K562 (cell line): Measurements from ENCODE around the gene UBE2J2. TPM values are rescaled to one million over a fixed set of nuclear protein-coding genes. Genes with fewer than 3 reads are reported as not detected.

Experiments used
- BHLHE40 ChIP-seq: IDR thresholded peaks from 2 replicates; pipeline ENCODE4 v1.6.1; 2011; ENCODE audit warnings: low read length, improper control_type of control experiment
- CHD2 ChIP-seq: IDR thresholded peaks from 2 replicates; pipeline ENCODE4 v1.6.1; 2011; ENCODE audit warnings: low read depth, low read length
- DPF2 ChIP-seq: fragments of 450-650 bp; IDR thresholded peaks from 2 replicates; pipeline ENCODE4 v1.6.1; 2016
- EHMT2 ChIP-seq: fragments of 450-650 bp; IDR thresholded peaks from 2 replicates; pipeline ENCODE4 v1.6.1; 2018; ENCODE audit warnings: antibody characterized with exemption
- ERF ChIP-seq: fragments of 450-650 bp; formaldehyde crosslinking; IDR thresholded peaks from 2 replicates; pipeline ENCODE4 v1.4.0; 2020; ENCODE audit warnings: mild to moderate bottlenecking, mixed read lengths
- ETV5 ChIP-seq: sonication (generic); formaldehyde crosslinking; IDR thresholded peaks from 2 replicates; pipeline ENCODE4 v1.4.0; 2020; ENCODE audit warnings: low read depth, mild to moderate bottlenecking, missing genetic modification reagents
- EWSR1 ChIP-seq: fragments of 450-650 bp; IDR thresholded peaks from 2 replicates; pipeline ENCODE4 v1.6.1; 2018; ENCODE audit warnings: borderline replicate concordance, mild to moderate bottlenecking, low read depth, moderate library complexity; ENCODE audit not compliant: partially characterized antibody
- FOSL1 ChIP-seq: fragments of 200-800 bp; sonication (Bioruptor generic); conservative IDR thresholded peaks from 2 replicates; pipeline ENCODE4 v1.6.1; 2016; ENCODE audit warnings: missing genetic modification characterization, missing compliant biosample characterization
- GABPB2 ChIP-seq: fragments of 250-450 bp; sonication (Bioruptor Pico); conservative IDR thresholded peaks from 2 replicates; pipeline ENCODE4 v1.5.1; 2021; ENCODE audit warnings: mild to moderate bottlenecking
- KDM4B ChIP-seq, 2 experiments: fragments of 450-650 bp in 1 of 2; sonication (generic) in 1 of 2; IDR thresholded peaks; 2 replicates each; pipeline ENCODE4 v1.6.1; 2016 to 2017; ENCODE audit warnings: borderline replicate concordance in 2 of 2, antibody characterized with exemption in 1 of 2, low read depth in 1 of 2, mild to moderate bottlenecking in 1 of 2
- NEUROD1 ChIP-seq: fragments of 150-350 bp; IDR thresholded peaks from 2 replicates; pipeline ENCODE4 v1.6.1; 2014; ENCODE audit warnings: borderline replicate concordance, low read length, low read depth; ENCODE audit not compliant: partially characterized antibody
- OTX1 ChIP-seq: fragments of 450-650 bp; formaldehyde crosslinking; IDR thresholded peaks from 2 replicates; pipeline ENCODE4 v1.4.0; 2022; ENCODE audit warnings: mild to moderate bottlenecking
- SAP30 ChIP-seq: fragments of 200-600 bp; sonication (generic); IDR thresholded peaks from 2 replicates; pipeline ENCODE4 v1.6.1; 2012; ENCODE audit warnings: borderline replicate concordance, low read depth, mild to moderate bottlenecking, moderate library complexity, low read length, control low read depth, inconsistent platforms; ENCODE audit not compliant: insufficient read depth, poor library complexity, severe bottlenecking
- TARDBP ChIP-seq: fragments of 450-650 bp; IDR thresholded peaks from 2 replicates; pipeline ENCODE4 v1.6.1; 2016
- TEAD1 ChIP-seq, 2 experiments: fragments of 450-650 bp in 1 of 2; sonication (generic) in 1 of 2; formaldehyde crosslinking; IDR thresholded peaks; 2 replicates each; pipeline versions ENCODE4 v1.4.0 to v1.8.0; 2020 to 2022; ENCODE audit warnings: mild to moderate bottlenecking in 2 of 2, missing genetic modification reagents in 1 of 2
- ZNF23 ChIP-seq: fragments of 250-450 bp; sonication (Bioruptor Pico); IDR thresholded peaks from 2 replicates; pipeline ENCODE4 v1.4.0; 2020; ENCODE audit warnings: mild to moderate bottlenecking
- ZNF24 ChIP-seq: fragments of 450-650 bp; IDR thresholded peaks from 2 replicates; pipeline ENCODE4 v1.6.1; 2016
- ZNF263 ChIP-seq: sonication (generic); formaldehyde crosslinking; IDR thresholded peaks from 2 replicates; pipeline ENCODE4 v1.8.0; 2022; ENCODE audit warnings: mild to moderate bottlenecking, missing genetic modification reagents, borderline replicate concordance
- polyA plus RNA-seq, 8 experiments: library from polyadenylated mRNA; depleted of rRNA in 4 of 8; stranded (reverse) in 5 of 8; unstranded in 3 of 8; fragments of >200 nt; fragmentation: Nextera tagmentation in 2 of 8; fragmentation: Illumina TruSeq in 1 of 8; extraction: Ambion mirVana in 2 of 8; extraction: Trizol in 1 of 8; gene quantifications; 2 replicates each; pipeline versions ENCODE4 v1.2.1 to v1.2.3, GENCODE V29; 2011 to 2014; ENCODE audit warnings: inconsistent platforms in 1 of 8, missing spikeins in 1 of 8
- total RNA-seq, 7 experiments: library from RNA; depleted of rRNA in 6 of 7; stranded (reverse); fragments of >200 nt in 6 of 7; fragmentation: Illumina TruSeq in 2 of 7; extraction: Trizol in 2 of 7; gene quantifications; 2 replicates each; pipeline versions ENCODE4 v1.2.1 to v1.2.3, GENCODE V29; 2011 to 2021; ENCODE audit warnings: low replicate concordance in 1 of 7
- TF ChIP-seq, protein P1 (sequence below): sonication (generic); formaldehyde crosslinking; IDR thresholded peaks from 2 replicates; pipeline ENCODE4 v1.8.0; 2022; ENCODE audit warnings: mild to moderate bottlenecking, missing genetic modification reagents
- TF ChIP-seq, protein P2 (sequence below), 2 experiments: fragments of 250-450 bp in 1 of 2; fragments of 450-650 bp in 1 of 2; sonication (Bioruptor Pico) in 1 of 2; IDR thresholded peaks; 2 replicates each; pipeline versions ENCODE4 v1.6.1 to v1.8.0; 2016 to 2021; ENCODE audit warnings: mild to moderate bottlenecking in 2 of 2, moderate library complexity in 2 of 2, missing compliant biosample characterization in 1 of 2, missing genetic modification characterization in 1 of 2
- TF ChIP-seq, protein P3 (sequence below): fragments of 450-650 bp; IDR thresholded peaks from 2 replicates; pipeline ENCODE4 v1.6.1; 2016; ENCODE audit warnings: borderline replicate concordance

Gene UBE2J2
- total and polyA plus RNA-seq, 9 of the 15 experiments (the other 6 are each of a cell fraction or from before 2014, with no cell fraction given) = 0.93 to 112 (median 75.5) TPM

DNA sequence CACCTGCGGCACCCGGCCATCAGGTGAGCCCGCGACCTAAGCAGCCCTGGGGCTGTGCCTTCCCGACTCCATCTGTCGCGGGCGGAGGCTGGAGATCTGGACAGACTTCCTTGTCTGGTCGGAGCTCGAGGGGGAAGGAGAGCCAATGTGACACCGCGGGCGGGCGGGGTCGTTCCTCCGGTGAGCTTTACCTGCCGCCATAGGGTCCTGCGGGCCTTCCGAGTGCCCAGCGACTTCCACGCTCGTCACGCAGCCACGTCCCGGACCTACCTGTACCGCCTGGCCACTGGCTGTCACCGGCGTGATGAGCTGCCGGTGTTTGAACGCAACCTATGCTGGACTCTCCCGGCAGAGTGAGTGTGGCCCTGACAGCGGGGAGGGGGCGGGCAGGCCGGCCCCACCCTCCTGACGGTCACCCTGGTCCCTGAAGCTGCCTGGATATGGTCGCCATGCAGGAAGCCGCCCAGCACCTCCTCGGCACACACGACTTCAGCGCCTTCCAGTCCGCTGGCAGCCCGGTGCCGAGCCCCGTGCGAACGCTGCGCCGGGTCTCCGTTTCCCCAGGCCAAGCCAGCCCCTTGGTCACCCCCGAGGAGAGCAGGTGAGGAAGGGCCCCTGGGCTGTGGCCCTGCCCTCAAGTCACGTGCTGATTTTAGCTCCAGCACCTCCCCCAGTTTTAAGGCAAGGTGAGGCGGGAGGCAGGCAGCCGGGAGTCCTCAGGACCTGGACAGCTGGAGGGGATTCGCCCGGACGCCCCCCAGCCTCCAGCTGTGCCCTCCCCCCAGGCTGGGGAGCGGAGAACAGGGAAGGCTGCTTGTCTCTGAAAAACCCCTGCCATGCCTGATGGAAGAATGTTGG is 35.8 kb upstream of the UBE2J2 start (continued):
- TF ChIP-seq KDM4B (IDR thresholded peaks at IDR 0.05; ENCODE audit: borderline replicate concordance in 2 of 2, low read depth in 1 of 2) (0 out of 4 replicates have a peak, but pooled peaks of 1 of the 2 experiments have one; percentile 3), EWSR1 (no peak), ZNF23 (no peak), FOSL1 (tag) (no peak), TEAD1 (CRISPR knock-in tag; IDR thresholded peaks at IDR 0.05) (no peak), OTX1 (no peak), NEUROD1 (no peak), DPF2 (0 out of 2 replicates have a peak, but pooled peaks have one; percentile 9), GABPB2 (CRISPR knock-in tag) (no peak), SAP30 (no peak), ZNF24 (no peak), EHMT2 (no peak), ETV5 (CRISPR knock-in tag) (no peak), BHLHE40 (peak; percentile 80; the same call in 1 of the 2 replicates), ZNF263 (CRISPR knock-in tag) (no peak), ERF (CRISPR knock-in tag) (no peak; the same call in 1 of the 2 replicates), CHD2 (no peak), TARDBP (no peak)
- TF ChIP-seq, protein P1, sequence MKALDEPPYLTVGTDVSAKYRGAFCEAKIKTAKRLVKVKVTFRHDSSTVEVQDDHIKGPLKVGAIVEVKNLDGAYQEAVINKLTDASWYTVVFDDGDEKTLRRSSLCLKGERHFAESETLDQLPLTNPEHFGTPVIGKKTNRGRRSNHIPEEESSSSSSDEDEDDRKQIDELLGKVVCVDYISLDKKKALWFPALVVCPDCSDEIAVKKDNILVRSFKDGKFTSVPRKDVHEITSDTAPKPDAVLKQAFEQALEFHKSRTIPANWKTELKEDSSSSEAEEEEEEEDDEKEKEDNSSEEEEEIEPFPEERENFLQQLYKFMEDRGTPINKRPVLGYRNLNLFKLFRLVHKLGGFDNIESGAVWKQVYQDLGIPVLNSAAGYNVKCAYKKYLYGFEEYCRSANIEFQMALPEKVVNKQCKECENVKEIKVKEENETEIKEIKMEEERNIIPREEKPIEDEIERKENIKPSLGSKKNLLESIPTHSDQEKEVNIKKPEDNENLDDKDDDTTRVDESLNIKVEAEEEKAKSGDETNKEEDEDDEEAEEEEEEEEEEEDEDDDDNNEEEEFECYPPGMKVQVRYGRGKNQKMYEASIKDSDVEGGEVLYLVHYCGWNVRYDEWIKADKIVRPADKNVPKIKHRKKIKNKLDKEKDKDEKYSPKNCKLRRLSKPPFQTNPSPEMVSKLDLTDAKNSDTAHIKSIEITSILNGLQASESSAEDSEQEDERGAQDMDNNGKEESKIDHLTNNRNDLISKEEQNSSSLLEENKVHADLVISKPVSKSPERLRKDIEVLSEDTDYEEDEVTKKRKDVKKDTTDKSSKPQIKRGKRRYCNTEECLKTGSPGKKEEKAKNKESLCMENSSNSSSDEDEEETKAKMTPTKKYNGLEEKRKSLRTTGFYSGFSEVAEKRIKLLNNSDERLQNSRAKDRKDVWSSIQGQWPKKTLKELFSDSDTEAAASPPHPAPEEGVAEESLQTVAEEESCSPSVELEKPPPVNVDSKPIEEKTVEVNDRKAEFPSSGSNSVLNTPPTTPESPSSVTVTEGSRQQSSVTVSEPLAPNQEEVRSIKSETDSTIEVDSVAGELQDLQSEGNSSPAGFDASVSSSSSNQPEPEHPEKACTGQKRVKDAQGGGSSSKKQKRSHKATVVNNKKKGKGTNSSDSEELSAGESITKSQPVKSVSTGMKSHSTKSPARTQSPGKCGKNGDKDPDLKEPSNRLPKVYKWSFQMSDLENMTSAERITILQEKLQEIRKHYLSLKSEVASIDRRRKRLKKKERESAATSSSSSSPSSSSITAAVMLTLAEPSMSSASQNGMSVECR (CRISPR knock-in tag) = no peak
- TF ChIP-seq, protein P2, sequence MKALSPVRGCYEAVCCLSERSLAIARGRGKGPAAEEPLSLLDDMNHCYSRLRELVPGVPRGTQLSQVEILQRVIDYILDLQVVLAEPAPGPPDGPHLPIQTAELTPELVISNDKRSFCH (CRISPR knock-in tag; IDR thresholded peaks at IDR 0.05) = no peak
- TF ChIP-seq, protein P2 (tag; IDR thresholded peaks at IDR 0.05) = no peak
- TF ChIP-seq, protein P3, sequence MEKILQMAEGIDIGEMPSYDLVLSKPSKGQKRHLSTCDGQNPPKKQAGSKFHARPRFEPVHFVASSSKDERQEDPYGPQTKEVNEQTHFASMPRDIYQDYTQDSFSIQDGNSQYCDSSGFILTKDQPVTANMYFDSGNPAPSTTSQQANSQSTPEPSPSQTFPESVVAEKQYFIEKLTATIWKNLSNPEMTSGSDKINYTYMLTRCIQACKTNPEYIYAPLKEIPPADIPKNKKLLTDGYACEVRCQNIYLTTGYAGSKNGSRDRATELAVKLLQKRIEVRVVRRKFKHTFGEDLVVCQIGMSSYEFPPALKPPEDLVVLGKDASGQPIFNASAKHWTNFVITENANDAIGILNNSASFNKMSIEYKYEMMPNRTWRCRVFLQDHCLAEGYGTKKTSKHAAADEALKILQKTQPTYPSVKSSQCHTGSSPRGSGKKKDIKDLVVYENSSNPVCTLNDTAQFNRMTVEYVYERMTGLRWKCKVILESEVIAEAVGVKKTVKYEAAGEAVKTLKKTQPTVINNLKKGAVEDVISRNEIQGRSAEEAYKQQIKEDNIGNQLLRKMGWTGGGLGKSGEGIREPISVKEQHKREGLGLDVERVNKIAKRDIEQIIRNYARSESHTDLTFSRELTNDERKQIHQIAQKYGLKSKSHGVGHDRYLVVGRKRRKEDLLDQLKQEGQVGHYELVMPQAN = 0 out of 2 replicates have a peak, but pooled peaks have one; percentile 9
